NCI-H146 treated with DMSO at 0.1 percent for 48 hours (cell line): Measurements from ENCODE around the gene KCNB1.

Source experiments
- DNase-seq: peaks from one replicate; lab custom pipeline; 2025; ENCODE audit not compliant: unreplicated experiment; lab: John Stamatoyannopoulos, UW

The KCNB1 gene

GRCh38 chr20:49360242-49360968 is 122.1 kb downstream of the KCNB1 start:
- no peak for DNase-seq

GRCh38 chr20:49356676-49357075 is 125.8 kb downstream of the KCNB1 start:
- no peak for DNase-seq

GRCh38 chr20:49354673-49355072 is 127.8 kb downstream of the KCNB1 start:
- no peak for DNase-seq

GRCh38 chr20:49353348-49353747 is 129.1 kb downstream of the KCNB1 start:
- no peak for DNase-seq

DNA sequence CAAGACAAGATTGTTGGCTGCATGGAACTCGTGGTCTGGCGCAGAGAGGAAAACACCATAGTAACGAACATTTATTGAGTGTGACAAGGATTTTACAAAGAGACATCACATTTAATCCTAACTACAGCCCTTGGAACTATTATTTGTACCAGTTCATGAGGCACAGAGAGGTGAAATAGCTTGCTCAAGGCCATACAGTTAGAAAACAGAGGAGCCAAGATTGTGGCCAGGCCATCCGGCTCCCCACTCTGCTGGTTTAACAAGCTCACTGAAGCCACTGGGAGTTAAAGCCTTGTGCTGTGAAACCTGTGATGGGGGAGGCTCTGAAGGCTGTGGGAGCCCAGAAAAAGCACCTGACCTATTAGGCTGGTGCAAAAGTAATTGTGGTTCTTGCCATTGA is 129.7 kb downstream of the KCNB1 start:
- DNase-seq = no peak

DNA sequence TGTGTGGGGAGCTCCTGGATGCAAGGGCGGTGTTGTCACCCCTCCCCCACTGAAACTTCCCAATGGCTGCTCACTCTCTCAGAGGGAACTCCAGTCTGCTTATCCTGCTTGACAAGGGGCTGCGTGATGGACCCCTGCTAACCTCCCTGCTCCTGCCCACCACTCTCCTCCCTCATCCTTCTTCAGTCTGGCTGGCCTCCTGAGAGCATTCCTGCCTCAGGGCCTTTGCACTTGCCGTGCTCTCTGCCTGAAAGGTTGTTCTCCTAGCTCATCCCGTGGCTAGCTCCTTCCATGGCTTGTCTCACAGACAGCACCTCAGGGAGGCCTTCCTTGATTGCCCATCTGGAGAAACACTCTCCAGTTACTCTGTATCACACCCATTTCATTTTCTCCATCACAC is 130.7 kb downstream of the KCNB1 start:
- no peak for DNase-seq

- no peak for DNase-seq
These were observed 132.7 kb downstream of the KCNB1 start for GRCh38 chr20:49349694-49350252.

DNA sequence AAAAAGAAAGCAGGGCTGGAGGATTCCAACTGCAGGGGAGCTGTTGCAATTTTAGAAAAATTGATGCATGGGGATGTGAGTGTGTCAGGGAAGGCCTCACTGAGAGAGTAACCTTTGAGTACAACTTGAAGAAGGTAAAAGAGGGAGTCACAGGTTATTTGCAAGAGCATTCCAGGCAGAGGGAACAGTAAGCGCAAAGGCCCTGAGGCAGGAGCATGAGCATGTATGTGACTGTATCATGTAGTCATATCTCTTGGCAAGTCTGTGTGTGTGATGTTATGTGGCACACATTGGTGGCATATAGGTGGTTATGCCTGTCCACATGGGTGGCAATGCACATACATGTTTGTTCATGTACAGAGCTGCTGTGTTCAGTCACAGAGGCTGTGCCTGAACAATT is 133.4 kb downstream of the KCNB1 start:
- no peak for DNase-seq

DNA sequence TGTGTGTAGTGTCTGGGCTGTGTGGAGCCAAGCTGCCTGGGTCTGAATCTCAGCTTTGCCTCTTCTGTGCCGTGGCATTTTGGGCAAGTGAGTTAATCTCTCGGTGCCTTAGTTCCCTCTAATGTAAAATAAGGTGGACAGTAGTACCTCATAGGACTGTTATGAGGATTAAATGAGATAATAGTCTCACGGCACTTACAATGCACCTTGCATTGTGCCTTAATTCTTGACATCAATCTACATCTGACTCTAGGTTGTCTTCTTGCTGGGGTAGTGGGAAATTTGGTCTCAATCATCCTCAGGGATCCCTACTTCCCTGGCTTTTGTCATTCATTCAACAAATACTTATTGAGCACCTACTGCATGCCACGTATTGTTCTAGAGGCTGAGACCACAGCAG is 133.9 kb downstream of the KCNB1 start:
- no peak for DNase-seq

DNA sequence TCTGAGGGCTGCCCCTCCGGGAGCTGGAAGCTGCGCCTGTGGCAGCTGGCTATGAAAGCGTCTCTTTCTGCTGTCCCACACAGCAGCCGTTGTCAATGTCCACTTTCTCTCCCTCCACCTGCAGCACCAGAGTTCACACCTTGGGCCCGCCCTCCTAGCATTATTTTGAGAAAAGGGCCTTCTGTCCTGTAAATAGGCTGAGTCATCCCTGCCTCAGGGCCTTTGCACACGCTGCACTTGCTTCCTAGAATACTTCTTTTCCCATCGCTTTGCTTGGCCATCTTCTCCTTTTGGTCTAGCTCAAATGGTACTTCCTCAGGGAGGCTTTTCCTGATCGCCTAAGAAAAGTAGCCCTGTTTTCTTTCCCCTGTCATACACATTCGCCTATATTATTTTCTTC is 135.3 kb downstream of the KCNB1 start:
- DNase-seq = no peak

DNA sequence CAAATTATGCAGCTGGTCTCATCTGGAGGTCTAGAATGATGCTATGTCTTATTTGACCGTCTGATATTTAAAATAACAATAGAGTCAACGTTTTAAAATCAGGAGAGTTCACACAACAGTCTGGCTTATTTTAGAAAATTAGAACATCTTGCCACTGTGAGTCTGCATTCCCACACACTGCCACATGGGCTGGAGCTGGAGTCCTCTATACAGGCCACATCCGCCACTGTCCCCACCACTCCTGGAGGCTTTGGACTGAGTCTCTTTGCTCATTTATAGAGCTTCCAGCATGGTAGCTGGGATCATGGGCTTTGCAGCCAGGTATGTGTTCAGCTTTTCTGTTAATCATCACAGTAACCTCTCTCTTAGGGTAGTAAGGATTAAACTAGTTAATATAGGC is 135.8 kb downstream of the KCNB1 start:
- DNase-seq = no peak

DNA sequence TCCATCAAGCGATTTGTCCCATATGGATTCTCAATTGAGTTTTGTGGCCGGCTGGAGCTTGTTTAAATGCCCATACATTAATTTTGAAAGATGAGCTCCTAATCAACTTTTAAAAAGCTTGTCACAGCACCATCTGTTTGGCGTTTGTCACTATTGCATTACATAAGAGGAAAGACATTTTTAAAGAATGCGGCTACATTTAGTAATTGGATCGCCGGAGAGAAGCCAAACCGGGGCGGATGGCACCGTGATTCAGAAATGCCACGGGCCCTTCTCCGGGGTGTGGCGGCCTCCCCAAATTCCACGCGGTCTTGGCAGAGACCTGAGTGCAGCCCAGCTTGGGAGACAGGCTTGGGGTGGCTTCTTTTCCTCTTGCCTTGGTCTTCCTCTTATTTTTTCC is 136.9 kb downstream of the KCNB1 start:
- no peak for DNase-seq

DNA sequence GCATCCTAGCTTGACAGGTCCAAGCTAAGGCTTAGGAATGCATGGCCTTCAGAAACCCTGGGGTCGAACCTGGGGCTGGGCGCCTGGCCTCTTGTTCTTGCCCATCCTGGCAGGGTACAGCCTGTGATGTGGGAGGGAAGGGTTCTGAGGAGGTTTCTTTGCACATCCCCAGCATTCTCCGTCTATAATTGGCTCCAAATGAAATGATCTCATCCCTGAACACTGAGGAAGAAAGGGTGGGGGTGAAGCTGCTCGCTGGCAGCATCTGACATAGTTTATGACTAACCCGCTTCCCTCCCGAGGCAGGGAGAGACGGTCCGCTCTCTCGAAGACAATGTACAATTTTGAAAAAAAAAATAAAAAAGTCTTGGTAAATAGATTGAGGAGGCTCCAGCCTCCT is 137.5 kb downstream of the KCNB1 start:
- DNase-seq = no peak

GRCh38 chr20:49344140-49344539 is 138.3 kb downstream of the KCNB1 start:
- no peak for DNase-seq

DNA sequence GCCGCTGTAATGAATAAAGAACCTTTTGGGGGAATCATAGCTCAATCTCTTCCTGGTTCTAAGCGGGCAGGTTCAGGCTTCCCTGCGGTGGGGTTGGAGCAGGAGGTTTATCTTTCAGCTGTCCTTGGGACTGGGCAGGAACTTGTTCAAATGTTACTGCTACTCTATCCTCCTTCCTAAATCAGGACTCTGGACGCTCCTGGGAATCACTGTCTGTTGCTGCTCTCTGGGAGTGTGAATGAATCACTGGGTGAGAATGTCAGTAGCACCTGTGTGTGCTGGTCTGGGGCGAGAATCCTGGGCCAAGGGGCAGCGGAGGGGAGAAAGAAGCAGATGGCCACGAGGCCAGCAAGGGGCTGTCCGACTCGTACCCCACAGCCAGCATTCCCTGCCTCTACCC is 139.2 kb downstream of the KCNB1 start:
- no peak for DNase-seq

DNA sequence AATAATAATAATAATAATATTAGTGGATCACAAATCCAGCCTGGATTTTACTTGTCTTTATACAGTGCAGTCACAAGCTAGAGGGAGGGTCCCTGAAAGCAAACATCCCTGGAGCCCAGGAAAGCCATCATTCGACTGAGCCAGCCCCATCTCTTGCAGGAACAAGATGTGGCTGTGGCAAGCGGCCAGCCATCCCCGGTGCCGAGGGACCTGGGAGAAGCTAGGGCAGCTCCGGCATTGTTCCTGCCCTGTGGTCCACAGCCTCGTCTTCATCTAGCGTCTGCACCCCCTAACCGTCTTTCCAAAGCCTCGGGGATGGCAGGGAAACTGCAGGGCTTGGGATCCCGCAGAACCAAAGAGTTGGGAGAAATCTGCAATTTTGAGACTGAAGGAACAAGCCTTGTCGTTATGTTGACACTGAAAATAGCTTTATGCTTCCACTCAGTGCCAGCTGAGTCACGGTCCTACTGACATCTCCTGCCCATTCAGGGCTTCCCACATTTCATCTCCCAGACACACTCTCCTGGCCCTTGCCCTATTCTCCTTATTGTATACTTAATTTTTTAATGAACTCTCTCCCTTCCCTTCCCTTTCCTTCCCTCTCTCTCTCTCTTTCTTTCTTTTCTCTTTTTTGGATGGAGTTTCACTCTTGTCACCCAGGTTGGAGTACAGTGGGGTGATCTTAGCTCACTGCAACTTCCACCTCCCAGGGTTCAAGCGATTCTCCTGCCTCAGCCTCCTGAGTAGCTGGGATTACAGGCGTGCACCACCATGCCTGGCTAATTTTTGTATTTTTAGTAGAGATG is 142.1 kb downstream of the KCNB1 start:
- DNase-seq = no peak

DNA sequence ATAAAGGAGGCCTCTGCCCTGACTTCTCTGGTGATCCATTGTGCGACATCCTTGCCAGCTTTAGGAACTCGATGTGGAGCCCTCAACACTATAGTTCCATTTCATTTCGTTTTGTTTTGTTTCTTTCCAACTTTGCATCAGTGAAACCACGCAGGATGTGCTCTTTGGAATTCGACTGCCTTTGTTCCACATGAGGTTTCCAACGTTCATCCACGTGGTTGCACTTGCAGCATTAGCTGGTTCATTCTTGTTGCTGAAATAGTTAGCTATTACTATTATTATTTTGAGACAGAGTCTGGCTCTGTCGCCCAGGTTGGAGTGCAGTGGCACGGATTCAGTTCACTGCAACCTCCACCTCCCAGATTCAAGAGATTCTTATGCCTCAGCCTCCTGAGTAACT is 143.3 kb downstream of the KCNB1 start:
- DNase-seq = no peak

GRCh38 chr20:49338061-49338460 is 144.4 kb downstream of the KCNB1 start:
- no peak for DNase-seq

GRCh38 chr20:49337357-49337756 is 145.1 kb downstream of the KCNB1 start:
- DNase-seq = no peak

DNA sequence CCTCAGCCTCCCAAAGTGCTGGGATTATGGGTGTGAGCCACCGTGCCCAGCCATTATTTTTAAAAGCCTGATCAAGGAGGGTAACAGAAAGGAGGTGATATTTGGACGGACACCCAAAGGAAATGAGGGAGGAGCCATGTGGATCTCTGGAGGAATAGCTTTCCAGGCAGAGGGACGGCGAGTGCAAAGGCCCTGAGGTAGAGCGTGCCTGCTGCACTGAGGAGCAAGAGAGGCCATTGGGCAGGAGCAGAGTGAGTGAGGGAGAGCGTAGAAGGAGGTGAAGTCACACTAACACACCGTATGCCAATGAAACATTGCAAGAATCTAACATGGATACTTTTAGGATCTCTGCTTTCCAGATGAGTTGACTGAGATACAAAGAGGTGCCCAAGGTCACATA is 145.7 kb downstream of the KCNB1 start:
- DNase-seq = no peak

- no peak for DNase-seq
These were observed 147.0 kb downstream of the KCNB1 start for GRCh38 chr20:49335476-49335875.
